Measurements from ENCODE around the gene CCDC192.
"Not testable (repeated sequence)": the region's sequence is repeated elsewhere in the genome, so short reads cannot be mapped to it uniquely, and the experiment has no call there.

Gene CCDC192

DNA sequence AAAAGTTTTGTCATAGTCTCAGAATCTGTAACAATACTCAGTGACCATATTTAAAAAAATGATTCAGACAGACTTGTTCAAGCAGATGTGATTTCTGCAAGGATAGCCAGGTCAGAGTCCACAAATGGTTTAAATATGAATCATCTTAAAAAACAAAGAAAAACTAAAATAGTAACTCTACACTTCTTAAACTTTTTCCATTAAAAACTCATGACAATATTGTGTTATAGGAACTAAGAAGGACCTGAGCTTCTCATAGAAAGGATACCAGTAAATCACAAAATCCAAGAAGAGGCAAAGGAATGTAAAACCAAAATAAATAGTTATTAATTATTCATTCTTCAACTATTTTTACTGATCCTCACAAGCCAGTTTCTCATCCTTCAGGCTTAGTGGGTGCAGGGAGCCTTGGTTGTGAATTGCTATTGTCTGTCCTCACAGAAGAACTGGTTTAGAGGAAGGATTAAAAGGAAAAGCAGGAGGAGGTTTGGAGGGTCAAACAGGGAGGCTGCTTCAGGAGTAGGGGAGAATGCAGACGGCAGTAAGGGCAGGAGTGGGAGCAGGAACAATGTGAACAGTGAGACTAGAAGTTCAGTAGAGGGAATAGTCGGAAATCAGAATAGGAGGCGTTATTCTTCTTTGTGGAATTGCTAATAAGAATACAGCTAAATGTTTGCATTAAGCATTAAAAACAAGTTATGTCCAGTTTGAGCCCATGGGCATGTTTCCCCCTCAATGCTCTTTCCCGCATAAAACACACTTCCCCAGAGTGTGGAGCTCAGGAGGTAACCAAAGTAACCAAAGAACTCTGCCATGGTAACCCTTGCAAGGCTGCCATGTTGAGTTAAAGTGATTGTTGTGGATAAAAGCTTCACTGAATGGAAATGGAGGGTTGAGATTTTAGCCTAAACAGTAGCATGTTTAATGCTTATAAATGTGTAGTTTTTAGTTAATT lies 110.7 kb downstream of the CCDC192 start:
- peak; percentile 21 for DNase-seq

DNA sequence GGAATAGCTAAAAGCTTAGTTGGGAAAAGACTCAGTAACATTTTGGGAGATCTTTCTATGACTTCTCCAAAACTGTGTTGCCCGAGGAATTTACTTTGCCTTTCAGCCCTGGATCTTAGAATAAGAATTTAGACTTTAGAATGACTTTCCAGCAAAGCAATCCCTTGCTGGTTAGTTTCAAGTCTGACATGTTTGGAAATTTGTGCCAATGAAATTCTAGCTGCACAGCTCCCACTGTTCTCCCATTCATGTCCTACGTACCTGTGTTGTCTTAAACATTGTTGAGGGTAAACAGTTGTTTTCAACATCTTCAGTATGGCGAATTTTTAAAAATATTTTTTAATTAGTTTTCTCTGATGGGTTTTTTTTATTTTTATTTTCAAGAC lies 111.4 kb downstream of the CCDC192 start:
- DNase-seq, result no peak

DNA sequence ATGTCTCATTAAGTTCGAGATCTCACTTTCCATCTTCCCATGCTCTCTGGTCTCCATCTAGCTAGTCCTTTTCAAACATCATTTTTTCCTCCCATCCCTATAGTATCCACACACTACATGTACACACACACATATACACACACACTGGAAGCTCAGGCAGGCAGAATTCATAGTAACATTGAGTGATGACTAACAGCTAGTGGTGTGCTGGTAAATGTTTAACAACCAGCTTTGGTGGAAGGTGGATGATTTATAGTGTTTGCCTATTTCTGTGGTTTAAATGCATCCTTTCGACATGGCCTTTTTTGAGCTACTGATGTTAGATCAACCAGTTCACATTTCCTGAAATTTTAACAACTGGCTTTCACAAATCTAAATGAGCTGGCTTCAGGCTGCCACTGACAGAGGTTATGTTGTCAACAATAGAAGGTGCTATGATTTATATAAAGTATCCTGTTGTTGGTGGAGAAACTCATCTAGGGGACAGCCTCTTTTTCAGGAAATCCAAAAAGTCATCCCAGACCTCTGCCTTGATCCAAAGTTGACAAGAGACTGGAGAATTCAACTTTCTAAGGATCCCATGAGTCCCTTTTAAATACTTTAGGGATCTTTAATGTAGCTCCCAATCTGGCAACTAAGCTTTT lies 117.8 kb downstream of the CCDC192 start:
- DNase-seq, result no peak

DNA sequence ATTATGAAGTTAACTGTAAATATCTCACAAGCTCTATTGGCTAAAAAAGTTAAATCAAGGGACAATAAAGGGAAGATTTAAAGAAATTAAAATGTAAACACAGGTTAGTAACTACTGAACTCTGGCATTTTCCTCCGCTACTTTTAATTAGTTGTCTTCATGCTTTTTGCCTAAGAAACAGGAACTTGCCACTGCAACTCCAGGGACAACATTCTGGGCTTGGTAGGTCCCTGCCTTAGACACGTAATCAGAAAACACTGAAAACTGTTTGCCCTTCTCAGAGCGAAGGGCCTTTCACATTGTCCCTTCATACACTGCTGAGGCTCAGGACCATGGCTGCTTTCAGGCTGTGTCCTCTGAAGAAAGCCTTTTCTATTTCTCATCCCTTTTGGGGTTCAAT lies 118.7 kb downstream of the CCDC192 start:
- DNase-seq, result no peak

DNA sequence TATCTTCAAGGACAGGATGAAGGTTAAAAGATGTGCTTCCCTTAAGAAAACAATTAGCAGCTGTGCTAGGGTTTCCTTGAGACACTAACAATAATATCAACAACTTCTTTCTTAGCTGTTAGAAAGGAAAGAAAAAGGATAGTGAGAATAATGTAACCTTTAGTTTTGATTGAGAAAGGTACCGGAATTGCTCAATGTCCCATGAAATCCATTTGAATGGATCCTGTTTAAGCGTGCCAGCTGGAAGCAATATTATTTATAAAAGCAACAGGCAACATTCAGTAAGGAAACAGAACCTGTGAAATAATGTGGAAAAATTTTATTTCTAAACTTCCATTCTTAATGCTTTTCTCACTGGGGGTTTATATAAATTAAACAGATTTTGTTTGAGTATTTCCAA lies 120.9 kb downstream of the CCDC192 start:
- no peak for DNase-seq

DNA sequence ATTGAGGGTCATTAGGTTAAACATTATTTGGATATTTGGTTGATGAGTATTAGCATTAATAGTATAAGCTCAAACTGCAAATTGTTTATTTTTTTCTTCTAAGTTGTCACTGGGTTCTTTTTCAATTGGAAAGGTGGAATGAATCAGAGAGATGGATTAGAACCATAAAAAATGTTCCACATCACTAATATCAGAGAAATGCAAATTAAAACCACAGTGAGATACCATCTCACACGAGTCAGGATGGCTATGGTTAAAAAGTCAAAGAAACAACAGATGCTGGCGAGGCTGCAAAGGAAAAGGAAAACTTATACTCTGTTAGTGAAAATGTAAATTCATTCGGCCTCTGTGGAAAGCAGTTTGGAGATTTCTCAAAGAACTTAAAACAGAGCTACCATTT lies 122.8 kb downstream of the CCDC192 start:
- no peak for DNase-seq

DNA sequence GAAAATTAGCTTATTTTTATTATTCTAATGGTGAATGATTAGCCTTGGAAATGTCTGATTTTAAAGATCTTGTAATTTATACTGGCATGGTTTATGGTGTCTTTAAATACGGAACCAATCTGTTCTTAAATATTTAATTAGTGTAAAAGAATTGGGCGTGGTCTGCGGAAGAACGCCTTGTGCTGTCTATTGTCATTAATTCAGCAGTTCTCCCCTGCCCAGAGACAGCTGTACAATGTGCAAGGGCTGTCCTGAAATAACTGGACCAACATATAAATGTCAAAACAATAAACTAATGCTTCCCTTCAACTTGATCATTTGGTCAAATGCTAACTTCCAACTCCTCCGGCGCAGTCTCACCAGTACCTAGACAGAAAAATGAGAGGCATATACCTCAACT lies 124.3 kb downstream of the CCDC192 start:
- DNase-seq, result no peak

DNA sequence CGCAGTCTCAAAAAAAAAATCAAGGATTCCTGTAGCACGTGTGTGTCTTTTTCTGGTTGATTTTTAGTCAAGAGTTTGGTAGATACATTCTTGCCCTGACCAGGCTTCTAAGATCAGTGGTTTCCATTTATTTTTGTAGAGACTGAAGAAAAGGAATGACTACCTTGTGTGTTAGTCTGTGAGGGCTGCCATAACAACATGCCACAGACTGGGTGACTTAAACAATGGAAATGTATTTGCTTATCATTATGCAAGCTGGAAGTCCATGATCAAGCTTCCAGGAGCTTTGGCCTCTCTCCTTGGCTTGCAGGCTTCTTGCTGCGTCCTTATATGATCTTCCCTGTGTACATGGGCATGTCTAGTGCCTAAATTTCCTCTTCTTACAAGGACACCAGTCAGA lies 127.0 kb downstream of the CCDC192 start:
- no peak for DNase-seq

DNA sequence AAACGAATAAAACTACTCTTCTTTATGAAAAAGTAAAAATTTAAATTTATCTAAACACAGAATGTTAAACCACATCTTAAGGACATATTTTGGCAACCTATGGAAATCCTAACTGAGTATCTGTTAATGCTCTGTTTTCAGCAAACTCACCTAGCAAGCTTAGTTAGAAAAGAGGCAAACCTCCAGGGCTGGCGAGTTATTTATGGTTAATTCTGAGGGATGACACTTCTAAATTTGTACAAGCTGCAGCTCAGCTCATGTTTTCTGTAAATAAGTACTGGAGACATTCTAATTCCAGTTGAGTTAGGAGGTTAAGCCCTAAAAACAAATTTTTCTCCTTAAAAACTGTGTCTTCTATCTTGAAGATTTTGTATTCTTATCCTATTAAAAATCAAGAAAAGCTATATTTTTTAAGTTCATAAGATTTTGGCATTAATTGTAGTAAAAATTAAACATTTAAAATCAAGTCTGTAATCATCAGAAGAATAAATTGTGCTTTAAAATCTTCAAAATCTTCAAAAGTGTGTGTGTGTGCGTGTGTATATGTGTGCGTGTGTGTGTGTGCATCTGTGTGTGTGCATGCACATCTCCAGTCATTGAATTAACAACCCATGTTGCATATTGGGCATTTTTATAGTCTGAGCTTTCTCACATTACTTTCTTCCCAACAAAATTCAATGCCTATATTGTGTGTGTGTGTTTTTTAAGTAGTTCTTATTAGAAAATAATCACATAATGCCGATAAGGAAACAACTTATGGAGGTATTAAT lies 127.8 kb downstream of the CCDC192 start:
- DNase-seq, result no peak

DNA sequence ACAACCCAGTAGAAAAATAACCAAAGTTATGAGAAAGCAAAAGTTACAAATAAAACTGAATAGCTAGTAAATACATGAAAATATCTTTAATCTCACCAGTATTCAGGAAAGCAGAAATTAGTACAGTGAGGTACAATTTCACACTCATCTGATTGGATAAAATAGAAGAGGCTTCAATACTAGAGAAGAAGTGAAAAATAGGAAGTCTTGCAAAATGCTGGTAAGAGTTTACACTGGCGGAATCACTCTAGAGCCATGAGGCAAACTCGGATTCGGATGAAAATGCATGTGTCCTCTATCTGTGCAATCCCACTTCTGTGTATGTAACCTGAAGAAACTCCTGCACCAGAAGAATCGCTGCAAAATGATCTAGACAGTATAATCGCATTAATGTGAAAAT lies 128.9 kb downstream of the CCDC192 start:
- no peak for DNase-seq

DNA sequence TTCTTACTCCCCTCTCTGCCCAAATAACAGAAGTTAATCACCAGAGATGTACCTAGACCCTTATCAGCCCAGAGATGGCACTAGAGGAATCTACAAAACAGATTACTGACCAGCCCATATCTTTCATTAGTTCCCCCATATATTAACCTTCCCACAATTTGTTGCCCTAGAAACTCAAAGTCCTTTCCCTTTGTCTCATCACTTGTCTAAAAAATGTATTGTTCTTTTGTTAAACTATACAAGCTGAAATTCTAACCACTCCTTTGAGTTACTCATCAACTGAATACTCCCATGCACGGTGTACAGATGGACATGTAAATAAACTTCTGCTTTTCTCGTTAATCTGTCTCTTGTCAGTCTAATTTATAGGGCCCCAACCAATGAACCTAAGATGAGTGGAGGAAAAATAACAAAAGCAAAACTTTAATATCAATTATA lies 130.9 kb downstream of the CCDC192 start:
- DNase-seq, result peak; percentile 66

DNA sequence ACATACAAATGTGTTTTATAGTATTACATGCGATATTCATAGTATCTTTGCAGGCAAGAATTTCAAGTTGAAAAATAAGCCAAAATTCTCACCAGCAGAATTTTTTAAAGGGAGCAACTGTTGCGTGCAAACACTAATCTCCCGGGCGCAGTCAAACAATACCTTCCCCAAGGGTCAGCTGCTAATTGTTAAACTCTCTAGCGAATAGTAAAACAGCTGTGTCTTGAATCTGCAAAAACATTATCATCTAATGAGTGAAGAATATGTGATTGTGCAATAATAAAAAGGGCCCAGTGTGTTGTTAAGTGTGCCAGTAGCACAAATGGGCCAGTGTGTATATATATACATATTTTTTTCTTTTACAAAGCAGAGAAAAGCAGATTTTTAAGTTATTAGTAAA lies 131.4 kb downstream of the CCDC192 start:
- DNase-seq, result peak; percentile 68

DNA sequence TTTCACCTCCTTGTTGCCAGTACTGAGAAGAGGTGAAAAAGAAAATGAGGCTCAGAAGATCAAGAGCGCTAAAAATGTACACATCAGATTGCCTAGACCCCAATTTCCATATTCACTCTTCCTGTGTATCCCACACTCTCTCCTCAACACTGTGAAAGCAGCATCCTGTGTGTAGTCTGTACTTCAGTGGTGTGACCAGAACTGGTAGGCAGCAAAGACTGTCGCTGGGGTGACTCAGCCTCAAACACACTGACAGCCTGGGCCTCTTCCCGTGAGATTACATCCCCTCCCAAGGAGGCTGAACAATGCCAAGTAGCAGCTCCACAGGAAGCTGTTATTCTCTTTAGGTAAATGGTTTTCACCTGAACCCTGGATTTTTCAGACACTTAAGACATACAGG lies 135.5 kb downstream of the CCDC192 start:
- DNase-seq, result no peak

DNA sequence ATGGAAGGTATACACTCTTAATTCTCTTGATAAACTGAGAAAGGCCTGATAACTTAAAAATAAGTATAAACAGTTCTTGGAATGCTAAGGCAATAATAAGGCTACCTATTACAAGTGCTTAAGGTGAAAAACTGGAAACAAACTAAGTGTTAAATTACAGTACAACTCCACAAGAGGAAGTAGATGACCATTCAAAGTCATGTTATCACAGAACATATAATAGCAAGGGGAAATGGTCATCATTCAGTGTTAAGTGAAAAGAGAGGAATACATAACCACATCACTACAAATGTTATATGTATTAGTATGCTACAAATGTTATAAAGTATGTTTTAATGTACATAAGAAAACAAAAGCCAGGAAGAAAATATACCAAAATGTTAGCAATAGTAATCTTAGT lies 135.9 kb downstream of the CCDC192 start:
- DNase-seq, result no peak

DNA sequence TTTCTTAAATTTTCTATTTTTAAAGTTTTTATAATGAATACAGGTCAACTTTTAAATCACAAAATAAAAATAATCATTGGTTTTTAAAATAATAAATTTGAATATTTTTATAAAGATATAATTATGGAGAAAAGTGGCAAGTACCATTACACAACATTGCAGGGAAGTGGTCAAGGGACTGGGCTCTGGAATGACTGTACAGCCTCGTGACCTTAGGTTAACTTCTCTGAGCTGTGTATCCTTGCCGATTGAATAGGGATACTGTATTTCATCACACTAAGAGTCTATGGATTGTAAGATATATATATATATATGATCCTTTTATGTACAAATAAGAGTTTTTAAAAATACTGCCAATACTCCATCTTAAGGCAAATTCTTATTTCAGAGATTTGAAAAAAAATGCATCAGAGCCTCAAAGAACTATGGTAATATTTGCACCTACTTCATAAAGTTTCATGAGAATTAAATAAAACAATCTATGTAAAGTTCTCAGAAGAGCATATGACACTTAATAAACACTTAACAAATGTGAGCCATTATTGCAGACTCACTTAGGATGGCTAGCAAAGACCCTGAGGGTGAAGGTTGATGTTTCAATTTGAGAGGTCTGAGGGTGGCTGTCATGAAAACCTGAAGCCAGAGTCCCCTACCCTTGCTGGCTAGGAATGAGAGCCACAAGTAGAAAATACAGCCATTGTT lies 136.5 kb downstream of the CCDC192 start:
- no peak for DNase-seq

DNA sequence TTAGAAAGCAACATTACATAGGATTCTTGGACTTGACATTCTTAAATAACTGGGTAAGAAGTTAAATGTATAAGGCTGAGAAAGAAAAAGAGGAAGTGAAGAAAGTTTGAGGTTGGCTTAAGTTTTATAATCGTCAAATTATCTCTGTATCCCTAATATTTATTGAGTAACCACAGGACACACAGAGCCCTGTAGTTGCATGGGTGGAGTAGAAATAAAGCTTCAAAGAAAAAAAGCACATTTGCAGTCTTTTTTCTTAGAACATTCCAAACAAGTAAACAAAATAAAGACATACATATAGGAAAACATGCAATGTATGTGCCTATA lies 137.0 kb downstream of the CCDC192 start:
- DNase-seq, result no peak

DNA sequence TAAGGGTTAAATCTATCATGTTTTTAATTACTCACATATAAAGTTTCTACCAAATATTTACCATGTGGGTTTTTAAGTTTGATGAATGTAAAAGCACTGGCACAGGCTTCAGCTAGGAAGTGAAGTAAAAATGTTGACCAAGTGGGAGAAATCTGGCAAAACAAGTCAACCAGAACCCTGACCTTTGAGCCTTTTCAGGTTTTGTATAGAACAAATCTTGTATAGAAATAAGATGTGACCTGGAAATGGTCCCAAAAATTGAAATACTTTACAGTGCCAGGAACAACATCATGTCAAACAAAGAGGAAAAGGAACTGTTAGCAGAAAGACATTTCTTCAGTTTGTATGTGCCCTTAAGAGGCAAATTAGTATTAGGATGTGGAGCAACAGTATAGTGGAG lies 137.6 kb downstream of the CCDC192 start:
- no peak for DNase-seq

DNA sequence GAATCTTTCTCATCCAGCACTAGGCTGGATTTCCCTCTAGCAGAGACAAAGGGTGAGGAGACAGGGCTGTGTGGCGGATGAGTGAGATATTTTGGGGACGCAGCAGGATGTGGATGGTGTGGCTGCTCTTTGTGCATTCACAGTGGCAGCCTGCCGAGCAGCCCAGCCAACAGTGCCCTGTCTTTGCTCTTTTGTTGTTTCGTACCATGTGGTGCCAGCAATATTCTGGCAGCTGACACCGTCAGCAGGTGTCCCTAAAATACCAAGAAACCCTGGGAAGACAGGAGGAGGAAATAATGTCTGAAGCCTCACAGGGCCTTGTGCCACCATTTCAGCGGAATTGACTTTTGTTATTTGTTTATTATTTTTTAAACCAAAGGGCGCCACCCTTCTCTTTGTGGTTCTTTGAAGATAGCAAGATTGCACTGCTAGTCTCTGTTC lies 141.4 kb downstream of the CCDC192 start:
- DNase-seq, result no peak

DNA sequence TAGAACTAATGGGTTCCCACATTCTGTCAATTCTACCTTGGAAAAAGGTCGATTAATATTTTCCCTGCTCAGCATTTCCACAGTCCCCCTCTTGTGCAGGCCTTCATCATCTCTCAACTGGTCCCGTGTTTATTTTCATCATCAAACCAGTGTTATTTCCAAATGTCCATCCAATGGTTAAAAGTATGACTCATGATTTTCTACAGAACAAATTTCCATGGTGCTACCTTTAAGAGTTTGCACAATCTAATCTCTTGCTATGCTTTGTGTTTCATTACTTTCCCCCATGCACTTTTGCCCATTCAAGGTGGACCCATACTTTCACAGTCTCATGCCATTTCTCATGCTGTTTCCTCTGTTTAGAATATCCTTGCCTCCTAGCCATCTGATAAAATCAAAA lies 143.7 kb downstream of the CCDC192 start:
- DNase-seq, result no peak

DNA sequence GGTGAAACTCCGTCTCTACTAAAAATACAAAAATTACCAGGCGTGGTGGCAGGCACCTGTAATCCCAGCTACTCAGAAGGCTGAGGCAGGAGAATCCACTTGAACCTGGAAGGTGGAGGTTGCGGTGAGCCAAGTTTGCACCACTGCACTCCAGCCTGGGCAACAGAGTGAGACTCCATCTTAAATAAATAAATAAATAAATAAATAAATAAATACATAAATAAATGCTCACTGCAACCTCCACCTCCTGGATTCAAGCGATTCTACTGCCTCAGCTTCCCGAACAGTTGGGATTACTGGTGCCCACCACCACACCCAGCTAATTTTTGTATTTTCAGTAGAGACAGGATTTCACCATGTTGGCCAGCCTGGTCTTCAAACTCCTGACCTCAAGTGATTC lies 144.4 kb downstream of the CCDC192 start:
- DNase-seq, result not testable (repeated sequence)

DNA sequence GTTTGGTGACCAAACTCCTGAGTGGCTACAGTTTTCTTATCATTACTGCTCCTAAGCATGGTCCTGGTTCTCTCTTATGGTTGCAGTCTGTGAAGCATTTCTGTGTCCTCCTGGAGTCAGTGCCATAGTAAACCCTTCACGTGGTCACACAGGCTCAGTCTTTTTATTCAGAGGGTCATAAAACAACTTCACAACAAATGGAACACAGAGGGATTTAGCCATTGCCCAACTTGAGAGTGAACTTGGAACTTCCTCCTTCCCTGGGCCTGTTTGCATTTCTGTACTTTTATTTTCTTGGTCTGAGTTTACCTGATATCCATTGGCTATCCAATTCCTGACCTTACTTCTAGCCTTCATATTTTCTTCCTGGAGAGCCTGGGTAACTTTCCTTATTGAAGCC lies 144.9 kb downstream of the CCDC192 start:
- DNase-seq, result no peak

DNA sequence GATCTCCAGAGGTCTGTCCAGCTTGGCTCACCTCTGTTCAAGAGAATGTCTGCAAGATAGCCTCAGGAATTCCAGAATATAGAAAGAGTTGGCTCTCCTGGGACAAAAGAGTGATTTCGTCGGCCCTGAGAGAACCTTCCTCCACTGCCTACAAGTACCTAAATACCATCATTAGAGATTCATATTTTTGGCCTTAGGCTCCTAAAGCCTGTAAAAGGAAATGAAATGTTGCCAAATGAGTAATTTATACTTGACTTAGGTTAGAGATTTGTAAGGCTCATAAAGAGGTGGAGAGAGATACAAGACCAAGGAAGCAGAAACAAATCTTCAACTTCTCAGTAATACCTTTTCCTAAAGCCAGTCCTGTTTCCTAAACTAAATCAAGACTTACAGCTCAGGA lies 146.2 kb downstream of the CCDC192 start:
- no peak for DNase-seq

DNA sequence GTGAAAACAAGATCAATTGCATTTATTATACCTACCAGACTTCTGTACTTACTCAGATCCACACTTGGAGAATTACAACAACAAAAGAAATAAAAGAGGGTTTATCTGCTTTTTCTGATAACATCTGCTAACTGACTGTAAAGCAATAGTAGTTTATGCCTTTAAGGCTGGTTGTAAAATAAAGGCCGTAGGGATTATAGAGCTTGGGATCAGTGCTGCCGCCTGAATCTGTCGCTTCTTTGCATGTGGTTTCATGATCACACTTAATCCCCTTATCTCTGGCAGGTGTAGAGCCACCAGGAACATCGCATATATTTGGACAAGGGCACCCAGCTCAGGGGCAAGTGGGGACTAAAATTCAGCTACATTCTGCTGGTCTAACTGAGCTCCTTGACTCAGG lies 146.7 kb downstream of the CCDC192 start:
- peak; percentile 87 for DNase-seq

All from NCI-H82 (cell line).